Tibial nerve (tissue), 4 donors: ENCODE measurements around the gene C2.

Source experiments
- CTCF ChIP-seq, 5 experiments: fragments of 200-600 bp in 3 of 5; fragments of 450-650 bp in 2 of 5; sonication (generic) in 3 of 5; IDR thresholded peaks; one replicate each; pipeline ENCODE4 v1.5.1; 2016 to 2019; ENCODE audit warnings: antibody characterized with exemption in 5 of 5, mild to moderate bottlenecking in 3 of 5, moderate library complexity in 2 of 5
- EP300 ChIP-seq, 2 donors: sonication (generic); formaldehyde crosslinking; IDR thresholded peaks; one replicate each; pipeline ENCODE4 v1.6.1; 2017; ENCODE audit warnings: antibody characterized with exemption in 2 of 2, mild to moderate bottlenecking in 1 of 2
- POLR2A ChIP-seq, 2 donors: fragments of 450-650 bp; IDR thresholded peaks; one replicate each; pipeline ENCODE4 v1.6.1; 2017; ENCODE audit warnings: antibody characterized with exemption in 2 of 2, mild to moderate bottlenecking in 2 of 2, moderate library complexity in 2 of 2

- no peak for TF ChIP-seq POLR2A (IDR thresholded peaks at IDR 0.05)
- no peak for TF ChIP-seq CTCF (IDR thresholded peaks at IDR 0.05)
- TF ChIP-seq EP300 (IDR thresholded peaks at IDR 0.05) = no peak
Observed at GRCh38 chr6:31879143-31879542, 48.4 kb upstream of the C2 start.
